K562 (cell line): ENCODE measurements around the gene SMIM8.

Experiments
- CBFB ChIP-seq: sonication (generic); formaldehyde crosslinking; IDR thresholded peaks from 2 replicates; pipeline ENCODE4 v1.4.0; 2020; ENCODE audit warnings: mild to moderate bottlenecking, missing genetic modification reagents
- CREB1 ChIP-seq, 2 experiments: sonication (generic) in 1 of 2; formaldehyde crosslinking in 1 of 2; IDR thresholded peaks; 2 replicates each; pipeline versions ENCODE4 v1.6.1 to v1.8.0; 2012 to 2022; ENCODE audit warnings: inconsistent platforms in 1 of 2, mild to moderate bottlenecking in 1 of 2, missing genetic modification reagents in 1 of 2, moderate library complexity in 1 of 2
- ESRRA ChIP-seq: fragments of 450-650 bp; IDR thresholded peaks from 2 replicates; pipeline ENCODE4 v1.6.1; 2014; ENCODE audit warnings: low read depth, mild to moderate bottlenecking, moderate library complexity, borderline replicate concordance
- FOS ChIP-seq: IDR thresholded peaks from 3 replicates; pipeline ENCODE4 v1.6.1; 2011; ENCODE audit not compliant: insufficient read length; ENCODE audit errors: extremely low read depth
- ZBTB7A ChIP-seq: IDR thresholded peaks from 2 replicates; pipeline ENCODE4 v1.6.1; 2011; ENCODE audit warnings: low read depth, mild to moderate bottlenecking, low read length, moderate library complexity, borderline replicate concordance; ENCODE audit not compliant: control insufficient read depth
- ZFP1 ChIP-seq: fragments of 450-650 bp; formaldehyde crosslinking; IDR thresholded peaks from 2 replicates; pipeline ENCODE4 v1.4.0; 2020; ENCODE audit warnings: mild to moderate bottlenecking, mixed read lengths
- ZFP30 ChIP-seq: fragments of 250-450 bp; sonication (Bioruptor Pico); IDR thresholded peaks from 2 replicates; pipeline ENCODE4 v1.8.0; 2022; ENCODE audit warnings: moderate library complexity, mild to moderate bottlenecking, inconsistent platforms, borderline replicate concordance
- ZZZ3 ChIP-seq: fragments of 450-650 bp; IDR thresholded peaks from 2 replicates; pipeline ENCODE4 v1.6.1; 2016; ENCODE audit warnings: antibody characterized with exemption, mild to moderate bottlenecking, moderate library complexity
- TF ChIP-seq, protein P1 (sequence below): fragments of 450-650 bp; IDR thresholded peaks from 2 replicates; pipeline ENCODE4 v1.6.1; 2017; ENCODE audit warnings: antibody characterized with exemption, mild to moderate bottlenecking
- TF ChIP-seq, protein P2 (sequence below): fragments of 250-450 bp; sonication (Bioruptor Pico); IDR thresholded peaks from 2 replicates; pipeline ENCODE4 v1.5.0; 2021; ENCODE audit warnings: mild to moderate bottlenecking, borderline replicate concordance
- TF ChIP-seq, protein P3 (sequence below), 3 experiments: fragments of 200-800 bp in 1 of 3; sonication (Bioruptor generic) in 1 of 3; sonication (generic) in 1 of 3; formaldehyde crosslinking in 1 of 3; IDR thresholded peaks; 2 replicates each; pipeline versions ENCODE4 v1.6.1 to v1.8.0; 2016 to 2022; ENCODE audit warnings: mild to moderate bottlenecking in 2 of 3, missing compliant biosample characterization in 2 of 3, missing genetic modification characterization in 2 of 3, missing genetic modification reagents in 1 of 3

DNA sequence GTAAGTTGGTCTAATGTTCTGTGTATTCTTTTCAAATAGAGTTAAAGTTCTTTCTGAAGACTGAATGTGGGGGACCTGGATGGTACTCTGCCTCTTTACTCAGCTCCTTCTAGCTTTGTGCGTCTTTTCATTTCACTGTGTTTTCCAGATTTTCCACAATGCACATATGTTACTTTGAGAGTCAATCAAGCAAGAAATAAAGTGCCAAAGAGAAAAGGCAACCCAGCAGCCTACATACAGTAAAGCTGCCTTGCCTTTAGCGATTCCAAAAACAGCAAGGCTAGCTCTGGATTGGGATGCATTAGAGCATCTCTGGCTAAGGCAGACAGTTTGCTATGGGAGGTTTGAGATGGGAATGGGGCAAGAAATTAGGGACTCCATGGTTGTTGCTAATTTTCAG is 27.5 kb downstream of the SMIM8 start:
- TF ChIP-seq FOS, result no peak
- TF ChIP-seq ZFP30 (CRISPR knock-in tag), result no peak
- no peak for TF ChIP-seq CREB1 (IDR thresholded peaks at IDR 0.05)
- no peak for TF ChIP-seq CREB1 (CRISPR knock-in tag; IDR thresholded peaks at IDR 0.05)
- TF ChIP-seq, protein P1, sequence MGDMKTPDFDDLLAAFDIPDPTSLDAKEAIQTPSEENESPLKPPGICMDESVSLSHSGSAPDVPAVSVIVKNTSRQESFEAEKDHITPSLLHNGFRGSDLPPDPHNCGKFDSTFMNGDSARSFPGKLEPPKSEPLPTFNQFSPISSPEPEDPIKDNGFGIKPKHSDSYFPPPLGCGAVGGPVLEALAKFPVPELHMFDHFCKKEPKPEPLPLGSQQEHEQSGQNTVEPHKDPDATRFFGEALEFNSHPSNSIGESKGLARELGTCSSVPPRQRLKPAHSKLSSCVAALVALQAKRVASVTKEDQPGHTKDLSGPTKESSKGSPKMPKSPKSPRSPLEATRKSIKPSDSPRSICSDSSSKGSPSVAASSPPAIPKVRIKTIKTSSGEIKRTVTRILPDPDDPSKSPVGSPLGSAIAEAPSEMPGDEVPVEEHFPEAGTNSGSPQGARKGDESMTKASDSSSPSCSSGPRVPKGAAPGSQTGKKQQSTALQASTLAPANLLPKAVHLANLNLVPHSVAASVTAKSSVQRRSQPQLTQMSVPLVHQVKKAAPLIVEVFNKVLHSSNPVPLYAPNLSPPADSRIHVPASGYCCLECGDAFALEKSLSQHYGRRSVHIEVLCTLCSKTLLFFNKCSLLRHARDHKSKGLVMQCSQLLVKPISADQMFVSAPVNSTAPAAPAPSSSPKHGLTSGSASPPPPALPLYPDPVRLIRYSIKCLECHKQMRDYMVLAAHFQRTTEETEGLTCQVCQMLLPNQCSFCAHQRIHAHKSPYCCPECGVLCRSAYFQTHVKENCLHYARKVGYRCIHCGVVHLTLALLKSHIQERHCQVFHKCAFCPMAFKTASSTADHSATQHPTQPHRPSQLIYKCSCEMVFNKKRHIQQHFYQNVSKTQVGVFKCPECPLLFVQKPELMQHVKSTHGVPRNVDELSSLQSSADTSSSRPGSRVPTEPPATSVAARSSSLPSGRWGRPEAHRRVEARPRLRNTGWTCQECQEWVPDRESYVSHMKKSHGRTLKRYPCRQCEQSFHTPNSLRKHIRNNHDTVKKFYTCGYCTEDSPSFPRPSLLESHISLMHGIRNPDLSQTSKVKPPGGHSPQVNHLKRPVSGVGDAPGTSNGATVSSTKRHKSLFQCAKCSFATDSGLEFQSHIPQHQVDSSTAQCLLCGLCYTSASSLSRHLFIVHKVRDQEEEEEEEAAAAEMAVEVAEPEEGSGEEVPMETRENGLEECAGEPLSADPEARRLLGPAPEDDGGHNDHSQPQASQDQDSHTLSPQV, result no peak
- TF ChIP-seq, protein P2, sequence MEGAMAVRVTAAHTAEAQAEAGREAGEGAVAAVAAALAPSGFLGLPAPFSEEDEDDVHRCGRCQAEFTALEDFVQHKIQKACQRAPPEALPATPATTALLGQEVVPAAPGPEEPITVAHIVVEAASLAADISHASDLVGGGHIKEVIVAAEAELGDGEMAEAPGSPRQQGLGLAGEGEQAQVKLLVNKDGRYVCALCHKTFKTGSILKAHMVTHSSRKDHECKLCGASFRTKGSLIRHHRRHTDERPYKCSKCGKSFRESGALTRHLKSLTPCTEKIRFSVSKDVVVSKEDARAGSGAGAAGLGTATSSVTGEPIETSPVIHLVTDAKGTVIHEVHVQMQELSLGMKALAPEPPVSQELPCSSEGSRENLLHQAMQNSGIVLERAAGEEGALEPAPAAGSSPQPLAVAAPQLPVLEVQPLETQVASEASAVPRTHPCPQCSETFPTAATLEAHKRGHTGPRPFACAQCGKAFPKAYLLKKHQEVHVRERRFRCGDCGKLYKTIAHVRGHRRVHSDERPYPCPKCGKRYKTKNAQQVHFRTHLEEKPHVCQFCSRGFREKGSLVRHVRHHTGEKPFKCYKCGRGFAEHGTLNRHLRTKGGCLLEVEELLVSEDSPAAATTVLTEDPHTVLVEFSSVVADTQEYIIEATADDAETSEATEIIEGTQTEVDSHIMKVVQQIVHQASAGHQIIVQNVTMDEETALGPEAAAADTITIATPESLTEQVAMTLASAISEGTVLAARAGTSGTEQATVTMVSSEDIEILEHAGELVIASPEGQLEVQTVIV (CRISPR knock-in tag), result no peak
- TF ChIP-seq ESRRA, result no peak
- no peak for TF ChIP-seq ZFP1 (CRISPR knock-in tag)
- TF ChIP-seq CBFB (CRISPR knock-in tag), result no peak
- TF ChIP-seq ZZZ3, result no peak
- TF ChIP-seq, protein P3, sequence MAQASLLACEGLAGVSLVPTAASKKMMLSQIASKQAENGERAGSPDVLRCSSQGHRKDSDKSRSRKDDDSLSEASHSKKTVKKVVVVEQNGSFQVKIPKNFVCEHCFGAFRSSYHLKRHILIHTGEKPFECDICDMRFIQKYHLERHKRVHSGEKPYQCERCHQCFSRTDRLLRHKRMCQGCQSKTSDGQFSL (CRISPR knock-in tag; IDR thresholded peaks at IDR 0.05), result no peak
- TF ChIP-seq, protein P3 (tag; IDR thresholded peaks at IDR 0.05), result no peak
- no peak for TF ChIP-seq ZBTB7A
